Lower leg skin (tissue), 3 donors: ENCODE data around the gene PTBP1.

Experiments
- POLR2A ChIP-seq, 2 donors: fragments of 450-650 bp; IDR thresholded peaks; one replicate each; pipeline ENCODE4 v1.6.1; 2016 to 2017; ENCODE audit warnings: antibody characterized with exemption in 2 of 2, mild to moderate bottlenecking in 1 of 2, moderate library complexity in 1 of 2
- TF ChIP-seq, protein P1 (sequence below), 3 donors: fragments of 450-650 bp; IDR thresholded peaks; one replicate each; pipeline ENCODE4 v1.5.1; 2016; ENCODE audit warnings: antibody characterized with exemption in 3 of 3, mild to moderate bottlenecking in 3 of 3, moderate library complexity in 2 of 3

- TF ChIP-seq, protein P1, sequence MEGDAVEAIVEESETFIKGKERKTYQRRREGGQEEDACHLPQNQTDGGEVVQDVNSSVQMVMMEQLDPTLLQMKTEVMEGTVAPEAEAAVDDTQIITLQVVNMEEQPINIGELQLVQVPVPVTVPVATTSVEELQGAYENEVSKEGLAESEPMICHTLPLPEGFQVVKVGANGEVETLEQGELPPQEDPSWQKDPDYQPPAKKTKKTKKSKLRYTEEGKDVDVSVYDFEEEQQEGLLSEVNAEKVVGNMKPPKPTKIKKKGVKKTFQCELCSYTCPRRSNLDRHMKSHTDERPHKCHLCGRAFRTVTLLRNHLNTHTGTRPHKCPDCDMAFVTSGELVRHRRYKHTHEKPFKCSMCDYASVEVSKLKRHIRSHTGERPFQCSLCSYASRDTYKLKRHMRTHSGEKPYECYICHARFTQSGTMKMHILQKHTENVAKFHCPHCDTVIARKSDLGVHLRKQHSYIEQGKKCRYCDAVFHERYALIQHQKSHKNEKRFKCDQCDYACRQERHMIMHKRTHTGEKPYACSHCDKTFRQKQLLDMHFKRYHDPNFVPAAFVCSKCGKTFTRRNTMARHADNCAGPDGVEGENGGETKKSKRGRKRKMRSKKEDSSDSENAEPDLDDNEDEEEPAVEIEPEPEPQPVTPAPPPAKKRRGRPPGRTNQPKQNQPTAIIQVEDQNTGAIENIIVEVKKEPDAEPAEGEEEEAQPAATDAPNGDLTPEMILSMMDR (IDR thresholded peaks at IDR 0.05): no peak
- TF ChIP-seq POLR2A (IDR thresholded peaks at IDR 0.05): no peak
Observed at GRCh38 chr19:843836-844545, 46.7 kb downstream of the PTBP1 start.
